ENCODE measurements around the gene MXD4.
"Not testable (repeated sequence)": the region's sequence is repeated elsewhere in the genome, so short reads cannot be mapped to it uniquely, and the experiment has no call there.

The MXD4 gene

DNA sequence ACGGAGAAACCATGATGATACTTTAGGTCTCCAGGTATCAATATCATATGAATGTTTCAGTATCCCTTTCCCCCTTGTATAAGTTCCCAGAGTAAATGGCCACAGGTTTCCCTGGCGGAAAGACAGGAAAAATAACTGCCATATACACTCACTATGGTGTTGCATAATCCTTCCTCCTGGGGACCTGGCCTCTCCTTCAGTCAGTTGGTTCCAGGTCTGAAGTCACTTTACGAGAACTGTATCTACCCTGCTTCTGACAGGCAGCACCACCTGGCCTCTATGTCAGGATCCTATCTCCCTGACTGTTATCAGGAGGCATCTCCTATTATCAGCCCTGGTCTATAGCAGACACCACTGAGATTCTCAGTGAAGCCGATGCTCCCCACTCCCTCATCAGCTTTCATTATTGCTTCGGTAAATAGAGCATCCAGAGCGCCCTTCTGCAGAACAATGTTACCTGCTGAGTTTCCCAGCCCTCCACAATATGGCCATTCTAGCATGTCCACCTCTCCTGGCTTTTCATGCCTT, 42.6 kb downstream of the MXD4 start:
- DNase-seq (ENCODE audit: low read depth) = no peak

DNA sequence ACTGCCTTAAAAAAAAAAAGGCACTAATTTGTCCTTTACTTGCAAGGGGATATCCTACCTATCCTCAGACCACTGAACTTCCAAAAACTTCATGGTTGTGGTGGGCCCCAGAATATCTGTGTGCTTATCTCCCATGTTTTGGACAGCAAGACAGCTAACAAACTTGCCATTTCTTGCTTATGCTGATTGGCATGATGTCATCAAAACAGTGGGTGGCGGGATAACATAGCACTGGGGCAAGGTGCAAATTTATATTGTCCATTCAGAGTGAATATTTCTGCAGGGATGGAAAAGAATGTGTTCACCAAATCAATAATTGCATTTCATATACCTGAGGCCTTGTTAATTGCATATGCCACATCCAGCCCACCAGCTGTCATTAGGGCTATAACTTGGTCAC, 43.5 kb downstream of the MXD4 start:
- no peak for DNase-seq (ENCODE audit: low read depth)

DNA sequence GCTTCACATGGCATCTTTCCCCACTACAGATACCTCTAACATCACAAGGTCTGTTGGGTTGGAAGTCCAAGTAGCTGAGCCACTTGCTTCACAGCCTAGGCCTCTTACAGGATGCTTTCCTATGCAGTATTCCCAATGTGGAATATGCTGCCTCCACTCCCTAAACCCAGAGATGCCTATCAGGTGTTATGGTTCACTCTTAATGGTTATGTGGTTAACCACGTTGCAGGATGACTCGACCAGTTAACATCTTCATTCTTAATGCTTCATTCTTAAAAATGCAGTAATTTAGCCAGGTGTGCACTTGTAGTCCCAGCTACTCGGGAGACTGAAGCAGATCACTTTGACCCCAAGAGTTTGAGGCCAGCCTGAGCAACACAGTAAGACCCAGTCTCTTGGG, 44.2 kb downstream of the MXD4 start:
- DNase-seq (ENCODE audit: low read depth) = no peak

DNA sequence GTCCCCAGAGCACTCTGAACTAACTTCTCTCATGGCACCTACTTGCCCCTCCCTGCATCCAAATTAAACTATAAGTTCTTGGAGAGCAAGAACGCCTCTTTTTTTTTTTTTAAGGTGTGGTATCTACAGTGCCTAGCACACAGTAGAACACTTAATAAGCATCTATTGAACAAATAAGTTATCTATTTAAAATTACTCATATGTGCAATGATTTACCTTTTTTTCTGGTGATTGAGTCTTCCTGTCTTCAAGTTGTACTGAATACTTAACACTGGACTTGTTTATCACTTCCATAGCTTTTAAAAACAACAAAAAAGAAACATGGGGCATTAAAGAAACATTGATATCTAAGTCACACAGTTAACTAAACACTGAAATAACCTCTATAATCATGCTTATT, 49.1 kb downstream of the MXD4 start:
- no peak for DNase-seq (ENCODE audit: low read depth)

DNA sequence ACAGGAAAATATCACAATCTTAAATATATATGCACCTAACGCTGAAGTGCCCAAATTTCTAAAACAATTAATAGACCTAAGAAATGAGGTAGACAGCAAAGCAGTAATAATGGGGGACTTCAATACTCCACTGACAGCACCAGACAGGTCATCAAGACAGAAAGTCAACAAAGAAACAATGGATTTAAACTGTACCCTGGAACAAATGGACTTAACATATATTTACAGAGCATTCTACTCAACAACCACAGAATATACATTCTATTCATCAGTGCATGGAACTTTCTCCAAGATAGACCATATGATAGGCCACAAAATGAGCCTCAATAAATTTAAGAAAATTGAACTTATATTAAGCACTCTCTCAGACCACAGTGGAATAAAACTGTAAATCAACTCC, 59.1 kb downstream of the MXD4 start:
- not testable (repeated sequence) for DNase-seq (ENCODE audit: low read depth)

Data from activated gamma-delta T cell treated with anti-CD3 and anti-CD28 coated beads, Interleukin-2, amount 50 U/mL, for 16 hours (primary cell).